Measurements from ENCODE around the gene CNIH3. TPM values are rescaled to one million over a fixed set of nuclear protein-coding genes. Genes with fewer than 3 reads are reported as not detected.

Gene CNIH3
- total and polyA plus RNA-seq, 10 of the 15 experiments (the other 5 are each of a cell fraction or from before 2014, with no cell fraction given) = 0.77 to 5.8 (median 1.8) TPM

GRCh38 chr1:224768971-224769370, 152.9 kb downstream of the CNIH3 start:
- RAD21 ChIA-PET (ENCODE audit: unreplicated experiment) = interaction anchor here (1.3 kb wide), 2 partner anchors 14 to 33 kb away, joined by 4 to 5 read pairs; no protein-coding TSS in a partner anchor
- in situ Hi-C loops (cut with MboI) (no loop called here), intact Hi-C loops (cut with micrococcal nuclease; ENCODE audit: unreplicated experiment) (no loop called here)
- Histone ChIP-seq H3K4me3 (no peak overlapping the region), H2AFZ (ENCODE audit: control insufficient read depth, low read depth, low read length) (no peak overlapping the region), H3K79me2 (ENCODE audit: control insufficient read depth, insufficient read depth, low read length) (no peaks in the 10 kb centered on the region), H3K36me3 (ENCODE audit: control insufficient read depth in 2 of 2, insufficient read depth in 2 of 2, low read length in 1 of 2) (no peaks in the 10 kb centered on the region), H3K9ac (ENCODE audit: control insufficient read depth, insufficient read depth, low read length) (no peak overlapping the region), H3K9me3 (replicated peaks; ENCODE audit: control insufficient read depth, insufficient read depth, low read length) (no peaks in the 10 kb centered on the region), H4K20me1 (ENCODE audit: control insufficient read depth, insufficient read depth) (no peaks in the 10 kb centered on the region), H3K4me2 (ENCODE audit: control insufficient read depth, insufficient read depth) (no peak overlapping the region), H3K27ac (ENCODE audit: control insufficient read depth, insufficient read depth) (no peak overlapping the region), H3K4me1 (ENCODE audit: control insufficient read depth, insufficient read depth, low read length) (no peaks in the 10 kb centered on the region), H3K27me3 (replicated peaks in 1 of 2; ENCODE audit: control insufficient read depth in 2 of 2, insufficient read depth in 2 of 2, low read length in 1 of 2) (no peaks in the 10 kb centered on the region)
- POLR2A ChIA-PET = interaction anchor here (0.8 to 1.5 kb wide), 3 partner anchors 10 to 15 kb away, joined by 3 to 4 read pairs (median 3); no protein-coding TSS in a partner anchor
- CTCF ChIA-PET = interaction anchor here (1.0 to 4.4 kb wide), 3 partner anchors 8 to 124 kb away, joined by 3 to 15 read pairs (median 5); no protein-coding TSS in a partner anchor
- no peak for DNase-seq (ENCODE audit: low read depth, low spot score)
- BruUV-seq (replicated peaks) = no TSS peak
- no peak for ATAC-seq
- 60% methylated on average over 6 of the region's 6 CpGs for WGBS (ENCODE audit: insufficient coverage, insufficient replicate concordance, low lambda C conversion rate, missing lambda C conversion rate)
- no peak for FAIRE-seq
- SMC1A ChIA-PET (ENCODE audit: uncharacterized antibody, unreplicated experiment) = interaction anchor here (0.7 to 2.6 kb wide), 4 partner anchors 15 to 61 kb away, joined by 3 to 12 read pairs (median 6); no protein-coding TSS in a partner anchor
- TF ChIP-seq NFIC (IDR thresholded peaks at IDR 0.05; ENCODE audit: low read depth, low read length) (no peak), ZBED1 (IDR thresholded peaks at IDR 0.05; ENCODE audit: borderline replicate concordance) (no peak), RB1 (IDR thresholded peaks at IDR 0.05; ENCODE audit: borderline replicate concordance) (no peak), NFYA (IDR thresholded peaks at IDR 0.05; ENCODE audit: borderline replicate concordance, low read depth, low read length) (no peak), SKIL (IDR thresholded peaks at IDR 0.05; ENCODE audit: low read depth, poor library complexity, severe bottlenecking) (no peak), SMAD5 (IDR thresholded peaks at IDR 0.05; ENCODE audit: low read depth) (no peak), IRF5 (IDR thresholded peaks at IDR 0.05; ENCODE audit: borderline replicate concordance) (no peak), KDM1A (IDR thresholded peaks at IDR 0.05; ENCODE audit: borderline replicate concordance) (no peak), TARDBP (IDR thresholded peaks at IDR 0.05; ENCODE audit: borderline replicate concordance) (no peak), NKRF (conservative IDR thresholded peaks at IDR 0.05) (no peak), PBX3 (IDR thresholded peaks at IDR 0.05; ENCODE audit: insufficient replicate concordance, low read depth, low read length) (no peak), ZNF592 (IDR thresholded peaks at IDR 0.05) (no peak)

Data from GM12878 (cell line).